G401.6 (cell line): ENCODE results near the gene NR1H3.
"Not testable (repeated sequence)": the region's sequence is repeated elsewhere in the genome, so short reads cannot be mapped to it uniquely, and the experiment has no call there.

Source experiments
- FAIRE-seq: peaks from 2 replicates; lab custom pipeline; 2012; peaks lifted over from hg19 to GRCh38; lab: Jason Lieb, UNC

The NR1H3 gene

GRCh38 chr11:47308050-47308823 lies 50.4 kb downstream of the NR1H3 start:
- no peak for FAIRE-seq

- FAIRE-seq = no peak
Measured at GRCh38 chr11:47314992-47315391, 57.2 kb downstream of the NR1H3 start.

- FAIRE-seq = not testable (repeated sequence)
Measured at GRCh38 chr11:47316501-47316900, 58.7 kb downstream of the NR1H3 start.

GRCh38 chr11:47317064-47317828 lies 59.5 kb downstream of the NR1H3 start:
- no peak for FAIRE-seq

- no peak for FAIRE-seq
Measured at GRCh38 chr11:47318166-47318565, 60.4 kb downstream of the NR1H3 start.
